HL-60/S4 treated with retinoic acid at 250 ng/mL for 4 days and 3 days (cell line): ENCODE measurements around the gene GNPAT.

Experiments used
- in situ Hi-C: fragments of 300-500 bp; cut with MboI; formaldehyde crosslinking; loops from 2 replicates; pipeline ENCODE4 v1.7.0; 2022; ENCODE audit warnings: low sequenced_read_pairs

GNPAT gene

GRCh38 chr1:231242516-231243198, 1.6 kb downstream of the GNPAT start:
- in situ Hi-C loops = no loop called here

GRCh38 chr1:231248778-231249177, 7.8 kb downstream of the GNPAT start:
- in situ Hi-C loops = no loop called here

- in situ Hi-C loops = no loop called here
Observed at GRCh38 chr1:231252336-231252735, 11.3 kb downstream of the GNPAT start.

GRCh38 chr1:231260351-231260750, 19.3 kb downstream of the GNPAT start:
- in situ Hi-C loops = no loop called here

GRCh38 chr1:231264642-231265041, 23.6 kb downstream of the GNPAT start:
- in situ Hi-C loops = no loop called here

- in situ Hi-C loops = no loop called here
Observed at GRCh38 chr1:231265379-231265778, 24.4 kb downstream of the GNPAT start.

GRCh38 chr1:231266811-231267322, 25.9 kb downstream of the GNPAT start:
- in situ Hi-C loops = no loop called here

GRCh38 chr1:231272173-231272572, 31.2 kb downstream of the GNPAT start:
- in situ Hi-C loops = no loop called here

- in situ Hi-C loops = no loop called here
Observed at GRCh38 chr1:231272880-231273279, 31.9 kb downstream of the GNPAT start.

- in situ Hi-C loops = no loop called here
Observed at GRCh38 chr1:231274119-231274825, 33.3 kb downstream of the GNPAT start.

- in situ Hi-C loops = no loop called here
Observed at GRCh38 chr1:231278100-231278790, 37.2 kb downstream of the GNPAT start.

GRCh38 chr1:231279081-231279480, 38.1 kb downstream of the GNPAT start:
- in situ Hi-C loops = no loop called here

GRCh38 chr1:231279683-231280082, 38.7 kb downstream of the GNPAT start:
- in situ Hi-C loops = no loop called here

- in situ Hi-C loops = no loop called here
Observed at GRCh38 chr1:231284441-231284840, 43.4 kb downstream of the GNPAT start.

- in situ Hi-C loops = no loop called here
Observed at GRCh38 chr1:231286603-231287002, 45.6 kb downstream of the GNPAT start.

GRCh38 chr1:231295938-231296337, 54.9 kb downstream of the GNPAT start:
- in situ Hi-C loops = no loop called here

GRCh38 chr1:231301990-231302389, 61.0 kb downstream of the GNPAT start:
- in situ Hi-C loops = no loop called here

- in situ Hi-C loops = no loop called here
Observed at GRCh38 chr1:231310391-231310934, 69.5 kb downstream of the GNPAT start.

- in situ Hi-C loops = no loop called here
Observed at GRCh38 chr1:231311720-231312431, 70.9 kb downstream of the GNPAT start.

- in situ Hi-C loops = no loop called here
Observed at GRCh38 chr1:231312432-231312788, 71.4 kb downstream of the GNPAT start.

GRCh38 chr1:231313661-231314060, 72.6 kb downstream of the GNPAT start:
- in situ Hi-C loops = no loop called here
